SU-DHL-6 (cell line): ENCODE results near the gene ZFYVE9.

Experiments
- H2AFZ ChIP-seq: fragments of 200-600 bp; sonication (generic); 2 replicates; pipeline ENCODE4 v1.6.1; 2014; ENCODE audit warnings: low read depth, mild to moderate bottlenecking, moderate library complexity, mixed read lengths, antibody characterized with exemption, low read length; ENCODE audit not compliant: severe bottlenecking
- H3F3A ChIP-seq: fragments of 200-600 bp; shearing (Covaris generic); 2 replicates; pipeline ENCODE4 v1.6.0; 2016; ENCODE audit warnings: antibody characterized with exemption, mild to moderate bottlenecking; ENCODE audit not compliant: insufficient read depth
- H3K27ac ChIP-seq: fragments of 200-600 bp; sonication (generic); 2 replicates; pipeline ENCODE4 v1.5.1; 2016; ENCODE audit warnings: low read depth, mild to moderate bottlenecking, low read length, moderate library complexity, mixed read lengths
- H3K27me3 ChIP-seq: fragments of 200-600 bp; sonication (generic), shearing (Covaris generic); 2 replicates; pipeline ENCODE4 v1.6.0; 2014; ENCODE audit warnings: mild to moderate bottlenecking, low read length
- H3K36me3 ChIP-seq: fragments of 200-600 bp; sonication (generic); 2 replicates; pipeline ENCODE4 v1.6.1; 2014; ENCODE audit warnings: mild to moderate bottlenecking, low read length, mixed read lengths
- H3K4me2 ChIP-seq: fragments of 300-600, 200-600 bp; shearing (Covaris generic), sonication (generic); 2 replicates; pipeline ENCODE4 v1.6.0; 2014; ENCODE audit warnings: low read length, low read depth, mild to moderate bottlenecking; ENCODE audit not compliant: poor library complexity, severe bottlenecking
- H3K4me3 ChIP-seq: fragments of 200-600 bp; sonication (generic); 2 replicates; pipeline ENCODE4 v1.5.1; 2014; ENCODE audit warnings: antibody characterized with exemption, low read length, mild to moderate bottlenecking, mixed read lengths; ENCODE audit not compliant: insufficient read depth, poor library complexity, severe bottlenecking
- H3K79me2 ChIP-seq: fragments of 200-600 bp; sonication (generic); 2 replicates; pipeline ENCODE4 v1.6.1; 2014; ENCODE audit warnings: mild to moderate bottlenecking, low read length, moderate library complexity; ENCODE audit not compliant: insufficient read depth
- H3K9ac ChIP-seq: fragments of 200-600 bp; sonication (generic); 2 replicates; pipeline ENCODE4 v1.7.0; 2014; ENCODE audit warnings: mild to moderate bottlenecking, low read length
- H3K9me2 ChIP-seq: fragments of 200-600 bp; sonication (generic); replicated peaks from 2 replicates; pipeline ENCODE4 v1.6.1; 2014; ENCODE audit warnings: low read length; ENCODE audit not compliant: insufficient read depth
- H3K9me3 ChIP-seq: fragments of 200-600 bp; sonication (generic); 2 replicates; pipeline ENCODE4 v1.6.1; 2014; ENCODE audit warnings: low read length, mixed read lengths; ENCODE audit not compliant: insufficient read depth
- H4K20me1 ChIP-seq: fragments of 200-600 bp; sonication (generic); 2 replicates; pipeline ENCODE4 v1.6.1; 2014; ENCODE audit warnings: low read depth, mild to moderate bottlenecking, antibody characterized with exemption, low read length, moderate library complexity, mixed read lengths
- CTCF ChIP-seq: fragments of 200-600 bp; sonication (generic); IDR thresholded peaks from one replicate; pipeline ENCODE4 v1.5.1; 2017; ENCODE audit warnings: antibody characterized with exemption, mild to moderate bottlenecking, low read length, moderate library complexity; ENCODE audit not compliant: insufficient read depth, poor library complexity, severe bottlenecking
- EZH2phosphoT487 ChIP-seq: fragments of 200-600 bp; sonication (generic), shearing (Covaris generic); conservative IDR thresholded peaks from 2 replicates; pipeline ENCODE4 v1.6.1; 2018; ENCODE audit warnings: mild to moderate bottlenecking, antibody characterized with exemption, low read length, moderate library complexity, mixed read lengths

The ZFYVE9 gene

GRCh38 chr1:52125736-52126359, 16.0 kb upstream of the ZFYVE9 start:
- Histone ChIP-seq H3K27ac (no peak overlapping the region), H3K4me3 (no peak overlapping the region), H3K79me2 (no peaks in the 10 kb centered on the region), H3F3A (no peaks in the 10 kb centered on the region), H4K20me1 (no peaks in the 10 kb centered on the region), H3K9me3 (no peaks in the 10 kb centered on the region), H3K9ac (no peak overlapping the region), H3K9me2 (no peaks in the 10 kb centered on the region), H3K36me3 (no peaks in the 10 kb centered on the region), H3K4me2 (no peak overlapping the region), H3K27me3 (no peaks in the 10 kb centered on the region), H2AFZ (no peak overlapping the region)
- TF ChIP-seq CTCF (no peak), EZH2phosphoT487 (no peak)

GRCh38 chr1:52127181-52128180, 14.4 kb upstream of the ZFYVE9 start:
- H3K4me2 ChIP-seq: no peak overlapping the region
- no peak for TF ChIP-seq EZH2phosphoT487
- peak; percentile 39 for TF ChIP-seq CTCF
- H3K27ac ChIP-seq: no peak overlapping the region
- H2AFZ ChIP-seq: no peak overlapping the region
- H3K4me3 ChIP-seq: no peak overlapping the region
- no peaks in the 10 kb centered on the region for H3K36me3 ChIP-seq
- H3K79me2 ChIP-seq: no peaks in the 10 kb centered on the region
- H3K9me3 ChIP-seq: no peaks in the 10 kb centered on the region
- no peaks in the 10 kb centered on the region for H4K20me1 ChIP-seq
- no peaks in the 10 kb centered on the region for H3F3A ChIP-seq
- no peak overlapping the region for H3K9ac ChIP-seq
- H3K9me2 ChIP-seq: no peaks in the 10 kb centered on the region
- no peaks in the 10 kb centered on the region for H3K27me3 ChIP-seq

GRCh38 chr1:52139817-52140540, 1.9 kb upstream of the ZFYVE9 start:
- no peak overlapping the region for H3K27ac ChIP-seq
- no peak overlapping the region for H3K4me3 ChIP-seq
- H3K4me2 ChIP-seq: no peak overlapping the region
- TF ChIP-seq EZH2phosphoT487: no peak
- no peak for TF ChIP-seq CTCF
- no peaks in the 10 kb centered on the region for H3K9me3 ChIP-seq
- no peaks in the 10 kb centered on the region for H3K79me2 ChIP-seq
- H2AFZ ChIP-seq: no peak overlapping the region
- no peak overlapping the region for H3K9ac ChIP-seq
- no peaks in the 10 kb centered on the region for H3K27me3 ChIP-seq
- H3F3A ChIP-seq: no peaks in the 10 kb centered on the region
- H3K9me2 ChIP-seq: no peaks in the 10 kb centered on the region
- no peaks in the 10 kb centered on the region for H3K36me3 ChIP-seq
- H4K20me1 ChIP-seq: no peaks in the 10 kb centered on the region
